ENCODE results near the gene WRNIP1. TPM values are rescaled to one million over a fixed set of nuclear protein-coding genes. Genes with fewer than 3 reads are reported as not detected.

The WRNIP1 gene
- total RNA-seq, 1 experiment from 2014 or later = 38.1 TPM

- no peak overlapping the region for H3K56ac ChIP-seq (ENCODE audit: insufficient read length, low read depth, low read length)
- no peaks in the 10 kb centered on the region for H3K23me2 ChIP-seq (ENCODE audit: insufficient read length, low read depth, low read length, poor library complexity, severe bottlenecking)
- peaks cover 17 to 42% (median 26%) of the 10 kb centered on the region in 3 experiments for H3K36me3 Mint-ChIP-seq (ENCODE audit: insufficient read depth in 1 of 3, low read depth in 3 of 3)
- H4K20me1 ChIP-seq (ENCODE audit: control insufficient read depth, insufficient read depth, insufficient read length) = no peaks in the 10 kb centered on the region
- H3K9me3 ChIP-seq (ENCODE audit: control insufficient read depth, low read depth, low read length) = no peaks in the 10 kb centered on the region
- H4K8ac ChIP-seq (replicated peaks; ENCODE audit: insufficient read length, low read depth, low read length) = no peak overlapping the region
- H3K79me1 ChIP-seq (ENCODE audit: insufficient read depth, low read depth, low read length, poor library complexity, severe bottlenecking) = peaks cover 5% of the 10 kb centered on the region
- H3K9ac ChIP-seq (ENCODE audit: extremely low read depth, insufficient read length, low read length) = no peak overlapping the region
- H3K27ac Mint-ChIP-seq = peak overlapping the region in 1 of 3 experiments; percentile 38; a peak in 1 of 7 replicates
- H2AFZ ChIP-seq (ENCODE audit: low read length) = no peak overlapping the region
- H3K4ac ChIP-seq (ENCODE audit: low read depth, low read length) = no peak overlapping the region
- DNase-seq = no peak
- no peak overlapping the region for H2BK120ac ChIP-seq (ENCODE audit: low read depth, low read length, poor library complexity, severe bottlenecking)
- peaks cover 4% of the 10 kb centered on the region; the same call in 1 of the 2 replicates for H3K79me2 ChIP-seq (ENCODE audit: insufficient read depth, low read length)
- no peak overlapping the region for H2AK5ac ChIP-seq (ENCODE audit: insufficient read length, low read length)
- H4K91ac ChIP-seq (ENCODE audit: insufficient read length, low read depth, low read length) = no peak overlapping the region
- H3T11ph ChIP-seq (ENCODE audit: low read length) = no peak overlapping the region
- no peak overlapping the region for H3K18ac ChIP-seq (ENCODE audit: insufficient read length, low read depth, low read length)
- no peak overlapping the region for H2BK5ac ChIP-seq (ENCODE audit: insufficient read length, low read length)
- H2BK12ac ChIP-seq (ENCODE audit: insufficient read length, low read depth, low read length) = no peak overlapping the region
- H2BK20ac ChIP-seq (ENCODE audit: low read depth, low read length, poor library complexity, severe bottlenecking) = no peak overlapping the region
- H3K4me3 Mint-ChIP-seq = no peak overlapping the region
- peaks cover 14 to 17% of the 10 kb centered on the region in 2 experiments for H3K4me1 Mint-ChIP-seq
- no peak overlapping the region for H3K4me2 ChIP-seq (ENCODE audit: insufficient read depth, insufficient read length, low read length)
- no CpG with 5 or more reads among the region's 1 CpG for WGBS (ENCODE audit: extremely low coverage, insufficient read length, low lambda C conversion rate)
- H3K9me3 Mint-ChIP-seq = no peaks in the 10 kb centered on the region
- H3K4me1 ChIP-seq (ENCODE audit: insufficient read depth, low read length) = no peaks in the 10 kb centered on the region
- no peak overlapping the region for H2BK15ac ChIP-seq (ENCODE audit: low read depth, low read length)
- no peak overlapping the region for H4K5ac ChIP-seq (ENCODE audit: insufficient read length, low read depth, low read length)
- H3K27ac ChIP-seq (ENCODE audit: insufficient read length, low read depth, low read length) = no peak overlapping the region
- TF ChIP-seq CTCF (conservative IDR thresholded peaks at IDR 0.05) = no peak
- H3K14ac ChIP-seq (ENCODE audit: insufficient read depth, low read length) = no peak overlapping the region
- H3K27me3 ChIP-seq (ENCODE audit: insufficient read depth, low read length) = no peaks in the 10 kb centered on the region
- H3K27me3 Mint-ChIP-seq (ENCODE audit: low read depth) = no peaks in the 10 kb centered on the region
- no peak overlapping the region for H3K23ac ChIP-seq (ENCODE audit: insufficient read length, low read depth, low read length)
These were observed 9.8 kb downstream of the WRNIP1 start for GRCh38 chr6:2775003-2775402.
